NCI-H748 (cell line): ENCODE measurements around the gene CES2.
"Not testable (repeated sequence)": the region's sequence is repeated elsewhere in the genome, so short reads cannot be mapped to it uniquely, and the experiment has no call there.

Experiments used
- DNase-seq: peaks from one replicate; lab custom pipeline; 2025; ENCODE audit not compliant: unreplicated experiment; lab: John Stamatoyannopoulos, UW

CES2 gene

GRCh38 chr16:66975302-66975893, 40.1 kb downstream of the CES2 start:
- no peak for DNase-seq

GRCh38 chr16:66976746-66977145, 41.4 kb downstream of the CES2 start:
- DNase-seq: no peak

- DNase-seq: peak; percentile 69
Measured at GRCh38 chr16:66977341-66978113, 42.2 kb downstream of the CES2 start.

- no peak for DNase-seq
Measured at GRCh38 chr16:66979011-66979717, 43.8 kb downstream of the CES2 start.

GRCh38 chr16:66983033-66983432, 47.7 kb downstream of the CES2 start:
- DNase-seq: no peak

GRCh38 chr16:66984892-66985311, 49.6 kb downstream of the CES2 start:
- DNase-seq: no peak

- no peak for DNase-seq
Measured at GRCh38 chr16:66986559-66986958, 51.2 kb downstream of the CES2 start.

- DNase-seq: no peak
Measured at GRCh38 chr16:66988197-66988788, 53.0 kb downstream of the CES2 start, which contains the start of gene CES4A. TSS of gene CES4A (plus strand) at chr16:66988589. CDS start at chr16:66988773, 184 bp downstream.

- DNase-seq: no peak
Measured at GRCh38 chr16:66991545-66992077, 56.3 kb downstream of the CES2 start.

- not testable (repeated sequence) for DNase-seq
Measured at GRCh38 chr16:66993558-66993957, 58.2 kb downstream of the CES2 start.
